GM21529 (cell line): Measurements from ENCODE around the gene PF4V1.

Experiments
- ATAC-seq: cut with Tn5 transposase; IDR thresholded peaks from one replicate; pipeline ENCODE4 v1.9.1; 2021; ENCODE audit not compliant: unreplicated experiment

Gene PF4V1

GRCh38 chr4:73844806-73845205 lies 8.3 kb upstream of the PF4V1 start:
- ATAC-seq = no peak

GRCh38 chr4:73847526-73848182 lies 5.4 kb upstream of the PF4V1 start:
- ATAC-seq = no peak

DNA sequence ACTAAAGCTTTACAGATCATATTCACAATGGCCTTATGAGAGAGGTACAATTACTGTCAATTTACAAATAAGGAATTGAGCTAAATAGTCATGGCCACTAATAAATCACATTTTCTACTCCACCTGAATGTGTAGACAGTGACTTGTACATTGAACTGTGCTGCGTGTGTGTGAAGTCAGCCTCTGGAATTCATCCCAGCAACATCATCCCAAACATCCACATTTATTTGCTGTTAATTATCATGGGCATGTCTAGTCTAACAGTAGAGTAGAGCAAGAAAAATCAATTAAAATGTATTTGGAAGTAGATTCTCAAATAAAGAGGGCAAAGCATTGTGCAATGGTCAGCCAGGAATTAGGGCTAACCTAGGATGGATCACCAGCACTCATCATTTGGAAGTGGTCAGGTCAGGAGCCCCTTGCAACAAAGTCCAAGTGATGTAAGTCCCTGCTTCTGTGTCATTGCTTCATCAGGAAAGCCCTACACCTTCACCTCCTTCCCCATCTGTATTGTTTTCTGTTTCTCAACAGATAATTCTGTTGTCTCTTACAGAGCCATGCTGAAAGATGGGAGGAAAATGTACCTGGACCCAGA lies 4.8 kb upstream of the PF4V1 start:
- no peak for ATAC-seq

- no peak for ATAC-seq
These were observed 2.7 kb upstream of the PF4V1 start for GRCh38 chr4:73850261-73850970.

- no peak for ATAC-seq
These were observed 1.8 kb upstream of the PF4V1 start for GRCh38 chr4:73851293-73851692.

DNA sequence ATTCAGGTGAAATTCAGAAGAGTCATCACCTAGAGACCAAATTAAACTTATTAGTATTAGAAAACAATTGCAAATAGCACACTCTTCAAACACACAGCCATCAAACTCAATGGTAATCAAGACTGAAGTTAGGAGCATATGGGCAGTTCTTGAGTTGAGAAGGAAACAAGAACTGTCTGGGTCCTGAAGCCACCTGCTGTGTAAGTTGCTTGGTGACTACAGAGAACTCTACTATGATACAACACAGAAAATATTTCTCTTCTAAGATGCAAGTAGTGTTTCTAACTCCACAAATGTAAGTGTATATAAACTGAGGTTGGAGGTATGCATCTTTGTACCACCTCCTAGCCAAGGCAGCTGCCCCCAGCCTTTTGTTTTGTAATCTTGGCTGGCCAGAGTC lies 325 bp upstream of the PF4V1 start:
- ATAC-seq = no peak

DNA sequence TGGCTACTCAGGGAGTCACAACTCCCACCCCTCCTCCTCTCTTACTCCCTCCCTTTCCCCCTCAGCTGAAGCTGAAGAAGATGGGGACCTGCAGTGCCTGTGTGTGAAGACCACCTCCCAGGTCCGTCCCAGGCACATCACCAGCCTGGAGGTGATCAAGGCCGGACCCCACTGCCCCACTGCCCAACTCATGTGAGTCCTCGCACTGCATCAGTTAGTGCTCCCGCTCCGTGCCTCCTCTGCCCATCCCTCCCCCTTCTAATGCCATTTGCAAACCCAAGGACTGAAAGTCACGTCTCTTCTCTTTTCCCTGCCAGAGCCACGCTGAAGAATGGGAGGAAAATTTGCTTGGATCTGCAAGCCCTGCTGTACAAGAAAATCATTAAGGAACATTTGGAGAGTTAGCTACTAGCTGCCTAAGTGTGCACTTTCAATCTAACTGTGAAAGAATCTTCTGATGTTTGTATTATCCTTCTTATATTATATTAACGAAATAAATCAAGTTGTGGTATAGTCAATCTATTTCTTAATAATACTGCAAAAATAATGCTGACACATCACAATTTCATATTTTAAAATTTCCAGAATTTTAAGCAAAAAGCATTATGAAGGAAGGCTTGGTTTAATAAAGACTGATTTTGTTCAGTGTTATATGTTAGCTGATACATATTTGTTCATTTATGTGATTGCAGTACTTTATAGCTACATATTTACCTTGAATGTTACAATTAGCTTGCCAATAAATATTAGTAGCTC lies 800 bp downstream of the PF4V1 start:
- no peak for ATAC-seq

DNA sequence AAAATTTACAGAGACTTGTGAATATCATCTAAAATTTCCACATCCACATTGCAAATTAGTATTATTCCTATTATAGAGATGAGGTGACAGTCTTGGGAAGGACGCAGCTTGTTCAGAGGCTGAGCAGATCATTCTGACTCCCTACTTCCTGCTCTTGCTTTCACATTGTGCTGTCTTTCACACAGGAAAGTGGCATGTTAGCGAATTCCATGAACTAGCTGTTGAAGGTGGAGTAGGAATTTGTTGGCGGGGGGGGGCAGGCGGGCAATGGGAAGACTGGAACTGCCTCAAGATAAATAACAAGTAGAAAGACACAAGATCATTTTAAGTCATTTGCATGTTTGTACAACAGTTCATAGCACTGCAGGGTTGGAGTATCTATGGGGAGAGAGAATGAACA lies 2.3 kb downstream of the PF4V1 start:
- ATAC-seq = no peak

- ATAC-seq = no peak
These were observed 3.4 kb downstream of the PF4V1 start for GRCh38 chr4:73856518-73856917.

- ATAC-seq = no peak
These were observed 6.6 kb downstream of the PF4V1 start for GRCh38 chr4:73859614-73860088.

DNA sequence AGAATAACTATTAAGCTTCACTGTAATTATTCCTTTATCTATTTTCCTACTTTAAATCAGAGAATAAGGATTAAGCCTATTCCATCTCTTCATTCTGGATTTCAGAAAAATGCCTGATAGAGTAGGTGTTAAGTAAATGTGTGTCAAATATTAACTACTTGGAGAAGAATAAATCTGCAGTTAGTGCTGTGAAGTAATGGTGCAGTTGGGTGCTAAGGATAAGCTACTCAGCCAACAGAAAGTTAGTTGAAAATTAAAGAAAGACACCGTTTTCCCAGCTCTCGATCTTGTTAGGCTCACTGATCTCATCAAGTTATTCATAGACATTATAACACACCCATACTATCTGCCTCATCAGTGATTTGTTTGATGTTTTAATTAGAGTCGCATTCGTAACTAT lies 7.1 kb downstream of the PF4V1 start:
- ATAC-seq = no peak

- ATAC-seq = no peak
These were observed 7.8 kb downstream of the PF4V1 start for GRCh38 chr4:73860917-73861316.

GRCh38 chr4:73862322-73862721 lies 9.2 kb downstream of the PF4V1 start:
- no peak for ATAC-seq

DNA sequence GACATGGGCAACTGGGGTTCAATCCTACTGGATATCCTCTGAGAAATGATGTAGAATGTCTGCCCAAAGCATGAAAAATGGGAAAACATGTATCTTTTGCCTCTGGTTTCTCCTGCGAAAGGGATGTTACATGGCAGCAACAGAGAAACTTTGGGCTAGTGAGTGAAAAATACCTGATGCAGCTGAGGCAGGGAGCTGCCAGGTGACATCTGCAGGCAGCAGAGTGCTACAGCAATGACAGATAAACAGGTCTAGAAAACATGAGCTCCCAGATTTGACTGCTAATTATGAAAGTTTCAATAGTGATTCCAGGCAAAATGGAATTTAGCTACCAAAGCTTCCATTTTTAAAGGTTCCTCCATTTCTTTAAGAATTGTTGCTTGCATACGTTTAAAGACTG lies 11.3 kb downstream of the PF4V1 start:
- no peak for ATAC-seq

GRCh38 chr4:73864961-73865360 lies 11.9 kb downstream of the PF4V1 start:
- ATAC-seq = no peak

GRCh38 chr4:73865431-73866096 lies 12.5 kb downstream of the PF4V1 start:
- ATAC-seq = no peak

- ATAC-seq = no peak
These were observed 13.2 kb downstream of the PF4V1 start for GRCh38 chr4:73866246-73866645.

GRCh38 chr4:73867783-73868182 lies 14.7 kb downstream of the PF4V1 start:
- no peak for ATAC-seq

DNA sequence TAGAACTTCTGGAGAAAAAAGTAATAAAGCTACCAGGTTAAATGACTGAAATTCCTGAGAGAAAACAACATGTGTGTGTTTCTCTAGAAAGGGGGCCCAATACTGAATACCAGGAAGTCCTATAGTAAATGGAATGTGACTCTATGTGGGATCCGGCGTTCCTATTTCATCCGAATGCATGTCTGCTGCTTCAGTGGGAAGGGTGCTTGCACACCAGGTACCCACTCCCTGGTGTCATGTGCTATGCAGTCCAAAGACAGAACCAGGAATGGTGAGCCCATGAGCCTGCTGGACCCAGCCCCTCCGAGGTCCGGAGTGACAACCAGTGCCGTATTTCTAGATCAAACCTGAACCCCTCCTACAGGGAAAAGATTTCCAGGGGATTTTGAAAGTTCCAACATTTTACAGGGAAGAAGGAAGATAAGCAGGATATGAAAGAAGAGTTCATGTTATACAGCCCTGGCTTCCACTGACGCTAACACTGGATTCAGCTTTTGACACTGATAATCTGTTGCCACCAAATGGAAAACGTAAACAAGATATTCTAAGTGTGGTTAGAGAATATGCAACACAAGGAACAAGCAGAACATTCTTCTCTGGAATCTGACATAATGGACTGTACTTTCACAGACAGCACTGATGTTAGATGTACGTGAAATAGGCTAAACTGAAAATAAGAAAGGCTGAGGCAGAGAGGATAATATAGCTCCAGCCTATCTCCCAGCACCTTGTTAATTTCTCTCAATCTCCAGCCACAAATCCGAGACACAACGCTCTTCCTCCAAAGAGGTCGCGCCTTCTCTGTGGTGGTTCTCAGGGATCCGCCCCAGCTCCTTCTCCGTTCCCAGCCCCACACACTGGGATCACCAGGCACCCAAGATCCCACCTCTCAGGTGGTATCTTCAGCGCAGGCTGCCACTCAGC lies 15.4 kb downstream of the PF4V1 start:
- no peak for ATAC-seq
